Fibroblast of lung (primary cell): ENCODE results near the gene KRT84. TPM values are rescaled to one million over a fixed set of nuclear protein-coding genes. Genes with fewer than 3 reads are reported as not detected.

Experiments used
- DNase-seq, 2 donors: peaks; one replicate each; pipeline versions ENCODE4 v3.0.0 to v3.0.0-alpha.2; 2010; ENCODE audit warnings: low read depth in 2 of 2
- H2AFZ ChIP-seq: 2 replicates; pipeline ENCODE4 v1.5.1; 2012; ENCODE audit warnings: low read length, control low read depth, inconsistent platforms
- H3K27ac ChIP-seq: 2 replicates; pipeline ENCODE4 v1.5.1; 2011; ENCODE audit warnings: low read length, control low read depth; ENCODE audit not compliant: insufficient read depth
- H3K27me3 ChIP-seq: 2 replicates; pipeline ENCODE4 v1.5.1; 2011; ENCODE audit warnings: mild to moderate bottlenecking, low read length; ENCODE audit not compliant: control insufficient read depth, insufficient read depth
- H3K36me3 ChIP-seq: 2 replicates; pipeline ENCODE4 v1.5.1; 2011; ENCODE audit warnings: low read length; ENCODE audit not compliant: control insufficient read depth, insufficient read depth
- H3K4me1 ChIP-seq: 2 replicates; pipeline ENCODE4 v1.5.1; 2011; ENCODE audit warnings: low read length; ENCODE audit not compliant: control insufficient read depth, insufficient read depth; ENCODE audit errors: extremely low read depth
- H3K4me2 ChIP-seq: 2 replicates; pipeline ENCODE4 v1.5.1; 2011; ENCODE audit warnings: low read length, control low read depth; ENCODE audit not compliant: insufficient read depth; ENCODE audit errors: extremely low read depth
- H3K4me3 ChIP-seq, 4 experiments: fragments of 200-600 bp in 1 of 4; sonication (generic) in 1 of 4; replicated peaks in 1 of 4; 2 replicates each; pipeline ENCODE4 v1.5.1; 2011 to 2016; ENCODE audit warnings: low read length in 4 of 4, low read depth in 3 of 4, mild to moderate bottlenecking in 3 of 4, control low read depth in 2 of 4, inconsistent platforms in 1 of 4, mixed read lengths in 1 of 4; ENCODE audit not compliant: insufficient read depth in 1 of 4; ENCODE audit errors: control extremely low read depth in 1 of 4
- H3K79me2 ChIP-seq: 2 replicates; pipeline ENCODE4 v1.5.1; 2012; ENCODE audit warnings: mild to moderate bottlenecking, low read length, inconsistent platforms; ENCODE audit not compliant: control insufficient read depth, insufficient read depth
- H3K9ac ChIP-seq: 2 replicates; pipeline ENCODE4 v1.5.1; 2011; ENCODE audit warnings: mild to moderate bottlenecking, low read length, control low read depth; ENCODE audit not compliant: insufficient read depth
- H3K9me3 ChIP-seq: 2 replicates; pipeline ENCODE4 v1.5.1; 2012; ENCODE audit warnings: low read depth, low read length; ENCODE audit not compliant: control insufficient read depth, insufficient read depth
- H4K20me1 ChIP-seq: 2 replicates; pipeline ENCODE4 v1.5.1; 2011; ENCODE audit warnings: low read length; ENCODE audit not compliant: control insufficient read depth, insufficient read depth; ENCODE audit errors: extremely low read depth
- CTCF ChIP-seq, 2 donors: IDR thresholded peaks in 1 of 2; conservative IDR thresholded peaks in 1 of 2; 1 replicate in 1 of 2; 2 replicates in 1 of 2; pipeline ENCODE4 v1.5.1; 2011 to 2012; ENCODE audit warnings: low read length in 2 of 2, control low read depth in 1 of 2, inconsistent platforms in 1 of 2, low read depth in 1 of 2, mild to moderate bottlenecking in 1 of 2
- EZH2 ChIP-seq: IDR thresholded peaks from 2 replicates; pipeline ENCODE4 v1.5.1; 2012; ENCODE audit warnings: low read length, control low read depth, mild to moderate bottlenecking; ENCODE audit errors: missing control alignments
- polyA plus RNA-seq, 2 donors: library from polyadenylated mRNA; depleted of rRNA in 1 of 2; stranded (reverse) in 1 of 2; unstranded in 1 of 2; fragments of >200 nt; gene quantifications; 2 replicates each; pipeline ENCODE4 v1.2.1, GENCODE V29; 2011 to 2012; ENCODE audit warnings: missing spikeins in 1 of 2
- total RNA-seq: library from RNA; depleted of rRNA; stranded (reverse); fragments of >200 nt; gene quantifications from 2 replicates; pipeline ENCODE4 v1.2.1, GENCODE V29; 2014

KRT84 gene
- total and polyA plus RNA-seq, 2 donors (not counting 1 experiment from before 2014, with no cell fraction given), result not detected

GRCh38 chr12:52336641-52337040 is 48.8 kb downstream of the KRT84 start:
- Histone ChIP-seq H3K36me3 (no peaks in the 10 kb centered on the region), H3K27me3 (peaks cover 21% of the 10 kb centered on the region), H3K4me2 (no peak overlapping the region), H4K20me1 (no peaks in the 10 kb centered on the region), H3K4me3 (no peak overlapping the region), H2AFZ (no peak overlapping the region), H3K9me3 (no peaks in the 10 kb centered on the region), H3K4me1 (no peaks in the 10 kb centered on the region), H3K79me2 (no peaks in the 10 kb centered on the region), H3K27ac (no peak overlapping the region), H3K9ac (no peak overlapping the region)
- DNase-seq, result no peak
- TF ChIP-seq CTCF (conservative IDR thresholded peaks at IDR 0.05 in 1 of 2, IDR thresholded peaks at IDR 0.05 in 1 of 2; ENCODE audit: low read depth in 1 of 2, low read length in 2 of 2) (no peak), EZH2 (no peak)

GRCh38 chr12:52335598-52336262 is 49.7 kb downstream of the KRT84 start:
- no peak overlapping the region for H3K27ac ChIP-seq
- no peak overlapping the region for H2AFZ ChIP-seq
- H3K36me3 ChIP-seq, result no peaks in the 10 kb centered on the region
- no peak for DNase-seq
- H3K4me1 ChIP-seq, result no peaks in the 10 kb centered on the region
- no peaks in the 10 kb centered on the region for H3K79me2 ChIP-seq
- H4K20me1 ChIP-seq, result no peaks in the 10 kb centered on the region
- no peak overlapping the region for H3K9ac ChIP-seq
- TF ChIP-seq EZH2 (no peak), CTCF (conservative IDR thresholded peaks at IDR 0.05 in 1 of 2, IDR thresholded peaks at IDR 0.05 in 1 of 2; ENCODE audit: low read depth in 1 of 2, low read length in 2 of 2) (no peak)
- peaks cover 19% of the 10 kb centered on the region for H3K27me3 ChIP-seq
- H3K4me2 ChIP-seq, result no peak overlapping the region
- no peaks in the 10 kb centered on the region for H3K9me3 ChIP-seq
- no peak overlapping the region for H3K4me3 ChIP-seq

- Histone ChIP-seq H3K27me3 (peaks cover 18% of the 10 kb centered on the region), H3K27ac (no peak overlapping the region), H3K36me3 (no peaks in the 10 kb centered on the region), H3K4me2 (no peak overlapping the region), H3K9ac (no peak overlapping the region), H3K79me2 (no peaks in the 10 kb centered on the region), H3K9me3 (no peaks in the 10 kb centered on the region), H3K4me1 (no peaks in the 10 kb centered on the region), H4K20me1 (no peaks in the 10 kb centered on the region), H2AFZ (no peak overlapping the region), H3K4me3 (no peak overlapping the region)
- DNase-seq, result no peak
- TF ChIP-seq CTCF (conservative IDR thresholded peaks at IDR 0.05 in 1 of 2, IDR thresholded peaks at IDR 0.05 in 1 of 2; ENCODE audit: low read depth in 1 of 2, low read length in 2 of 2), result no peak
- TF ChIP-seq EZH2, result no peak
These were observed 51.3 kb downstream of the KRT84 start for GRCh38 chr12:52334185-52334584.
